SK-N-SH (cell line): Measurements from ENCODE around the gene ACOT7. TPM values are rescaled to one million over a fixed set of nuclear protein-coding genes. Genes with fewer than 3 reads are reported as not detected.

ENCODE experiments used
- CTCF ChIA-PET: fragments of 300-600, 350-600 bp; formaldehyde crosslinking; extraction: SDS; loops from one replicate; lab custom pipeline; 2021; lab: Yijun Ruan, JAX
- POLR2A ChIA-PET: fragments of 350-600 bp; sonication (Branson Sonifier 250); formaldehyde crosslinking; extraction: SDS; loops from one replicate; lab custom pipeline; 2020; ENCODE audit warnings: antibody characterized with exemption, inconsistent platforms; lab: Yijun Ruan, JAX
- DNase-seq: peaks from one replicate; pipeline ENCODE4 v3.0.0; 2012
- H2AFZ ChIP-seq: fragments of 200-600 bp; sonication (generic); 2 replicates; pipeline ENCODE4 v1.8.1; 2016; ENCODE audit warnings: antibody characterized with exemption, mild to moderate bottlenecking, low read depth
- H3F3A ChIP-seq: fragments of 200-600 bp; sonication (generic); replicated peaks from 2 replicates; pipeline ENCODE3; 2016; ENCODE audit warnings: antibody characterized with exemption, mild to moderate bottlenecking; ENCODE audit not compliant: insufficient read depth
- H3K27ac ChIP-seq, 2 experiments: fragments of 200-500 bp in 1 of 2; fragments of 200-600 bp in 1 of 2; sonication (Bioruptor generic) in 1 of 2; sonication (generic), shearing (Covaris generic) in 1 of 2; 2 replicates each; pipeline versions ENCODE4 v1.5.1 to v1.6.1; 2014 to 2016; ENCODE audit warnings: low read depth in 2 of 2, inconsistent platforms in 1 of 2, low read length in 1 of 2, mild to moderate bottlenecking in 1 of 2, mixed read lengths in 1 of 2
- H3K27me3 ChIP-seq: fragments of 200-600 bp; sonication (generic), shearing (Covaris generic); 2 replicates; pipeline ENCODE4 v1.6.1; 2016; ENCODE audit warnings: mixed run types; ENCODE audit not compliant: insufficient read depth
- H3K36me3 ChIP-seq, 2 experiments: fragments of 200-500 bp in 1 of 2; fragments of 200-600 bp in 1 of 2; sonication (Bioruptor generic) in 1 of 2; sonication (generic) in 1 of 2; replicated peaks in 1 of 2; 2 replicates each; pipeline versions ENCODE3 to v1.5.1; 2014 to 2016; ENCODE audit warnings: low read length in 1 of 2, mild to moderate bottlenecking in 1 of 2; ENCODE audit not compliant: insufficient read depth in 2 of 2, control insufficient read depth in 1 of 2
- H3K4me1 ChIP-seq, 2 experiments: fragments of 200-500 bp in 1 of 2; fragments of 200-600 bp in 1 of 2; sonication (Bioruptor generic) in 1 of 2; sonication (generic), shearing (Covaris generic) in 1 of 2; 2 replicates each; pipeline versions ENCODE4 v1.5.1 to v1.6.1; 2014 to 2016; ENCODE audit warnings: low read depth in 1 of 2, low read length in 1 of 2, mixed run types in 1 of 2; ENCODE audit not compliant: insufficient read depth in 2 of 2, control insufficient read depth in 1 of 2
- H3K4me2 ChIP-seq: fragments of 200-600 bp; sonication (generic), shearing (Covaris generic); 2 replicates; pipeline ENCODE4 v1.6.1; 2017; ENCODE audit warnings: mixed run types
- H3K4me3 ChIP-seq, 2 experiments: fragments of 200-500 bp in 1 of 2; fragments of 200-600 bp in 1 of 2; sonication (Bioruptor generic) in 1 of 2; sonication (generic), shearing (Covaris generic) in 1 of 2; 2 replicates each; pipeline versions ENCODE4 v1.5.1 to v1.8.1; 2014 to 2016; ENCODE audit warnings: low read depth in 2 of 2, inconsistent platforms in 1 of 2, low read length in 1 of 2, mild to moderate bottlenecking in 1 of 2, mixed read lengths in 1 of 2, moderate library complexity in 1 of 2
- H3K79me2 ChIP-seq: fragments of 200-600 bp; sonication (generic); 2 replicates; pipeline ENCODE4 v1.8.1; 2017; ENCODE audit warnings: mild to moderate bottlenecking; ENCODE audit not compliant: insufficient read depth
- H3K9ac ChIP-seq: fragments of 200-600 bp; sonication (generic); 2 replicates; pipeline ENCODE4 v1.6.1; 2017; ENCODE audit warnings: mixed run types
- H3K9me2 ChIP-seq: fragments of 200-600 bp; sonication (generic); 2 replicates; pipeline ENCODE4 v1.6.1; 2017; ENCODE audit warnings: mixed run types
- H3K9me3 ChIP-seq: fragments of 200-600 bp; sonication (generic); 2 replicates; pipeline ENCODE4 v1.6.1; 2017; ENCODE audit warnings: mixed run types, mild to moderate bottlenecking, moderate library complexity
- H4K20me1 ChIP-seq: fragments of 200-600 bp; sonication (generic); 2 replicates; pipeline ENCODE4 v1.6.1; 2017; ENCODE audit warnings: mild to moderate bottlenecking, mixed run types; ENCODE audit not compliant: insufficient read depth
- ELF1 ChIP-seq: IDR thresholded peaks from 2 replicates; pipeline ENCODE4 v1.4.0; 2012
- FOSL2 ChIP-seq: IDR thresholded peaks from 2 replicates; pipeline ENCODE4 v1.4.0; 2012; ENCODE audit warnings: low read depth, mild to moderate bottlenecking, moderate library complexity, borderline replicate concordance
- FOXJ3 ChIP-seq: sonication (generic); formaldehyde crosslinking; IDR thresholded peaks from 2 replicates; pipeline ENCODE4 v1.5.1; 2020; ENCODE audit warnings: mild to moderate bottlenecking, missing genetic modification reagents
- FOXM1 ChIP-seq: IDR thresholded peaks from 2 replicates; pipeline ENCODE4 v1.4.0; 2012; ENCODE audit warnings: low read depth, mild to moderate bottlenecking
- GATA2 ChIP-seq: sonication (generic); formaldehyde crosslinking; IDR thresholded peaks from 2 replicates; pipeline ENCODE4 v1.5.0; 2020; ENCODE audit warnings: mild to moderate bottlenecking, missing genetic modification reagents
- JUND ChIP-seq: IDR thresholded peaks from 2 replicates; pipeline ENCODE4 v1.4.0; 2012
- MEF2A ChIP-seq: IDR thresholded peaks from 2 replicates; pipeline ENCODE4 v1.4.0; 2012; ENCODE audit warnings: low read depth, borderline replicate concordance
- MXI1 ChIP-seq: IDR thresholded peaks from 2 replicates; pipeline ENCODE4 v1.6.1; 2012; ENCODE audit warnings: mild to moderate bottlenecking, low read depth, low read length, improper control_type of control experiment
- NFIC ChIP-seq: IDR thresholded peaks from 2 replicates; pipeline ENCODE4 v1.4.0; 2012; ENCODE audit warnings: borderline replicate concordance
- PBX3 ChIP-seq: IDR thresholded peaks from 2 replicates; pipeline ENCODE4; 2012
- RAD21 ChIP-seq: IDR thresholded peaks from 2 replicates; pipeline ENCODE4 v1.6.1; 2012; ENCODE audit warnings: mild to moderate bottlenecking, low read length
- RCOR1 ChIP-seq: fragments of 150-350 bp; IDR thresholded peaks from 2 replicates; pipeline ENCODE4 v1.6.1; 2017; ENCODE audit warnings: antibody characterized with exemption, low read length
- RFX5 ChIP-seq: IDR thresholded peaks from 2 replicates; pipeline ENCODE4 v1.6.1; 2012; ENCODE audit warnings: mild to moderate bottlenecking, improper control_type of control experiment, low read length
- SIN3A ChIP-seq: IDR thresholded peaks from 2 replicates; pipeline ENCODE4 v1.6.1; 2012; ENCODE audit warnings: low read depth, mild to moderate bottlenecking, low read length, moderate library complexity, borderline replicate concordance
- TAF1 ChIP-seq: IDR thresholded peaks from 2 replicates; pipeline ENCODE4 v1.6.1; 2012; ENCODE audit warnings: low read depth, mild to moderate bottlenecking, low read length, moderate library complexity, borderline replicate concordance
- TEAD4 ChIP-seq: IDR thresholded peaks from 2 replicates; pipeline ENCODE4 v1.4.0; 2012; ENCODE audit warnings: mild to moderate bottlenecking, borderline replicate concordance; ENCODE audit not compliant: insufficient read depth
- YY1 ChIP-seq: IDR thresholded peaks from 2 replicates; pipeline ENCODE4 v1.4.0; 2012; ENCODE audit warnings: low read depth, mild to moderate bottlenecking
- WGBS: methylation state at CpG from one replicate; pipeline ENCODE4 v1.1.6; 2017; ENCODE audit warnings: low lambda C conversion rate; 5-methylcytosine and 5-hydroxymethylcytosine counted together
- polyA plus RNA-seq, 3 experiments: library from polyadenylated mRNA; depleted of rRNA; stranded (reverse); fragments of >200 nt; gene quantifications; 2 replicates each; pipeline ENCODE4 v1.2.3, GENCODE V29; 2012
- TF ChIP-seq, protein P1 (sequence below): fragments of 150-350 bp; IDR thresholded peaks from 2 replicates; pipeline ENCODE4 v1.6.1; 2017; ENCODE audit warnings: antibody characterized with exemption, low read length, low read depth, borderline replicate concordance
- TF ChIP-seq, protein P2 (sequence below): IDR thresholded peaks from 2 replicates; pipeline ENCODE4 v1.4.0; 2012; ENCODE audit warnings: low read depth

The ACOT7 gene
- polyA plus RNA-seq, 1 of the 3 experiments (the other 2 are of a cell fraction) = 289 TPM

- TF ChIP-seq TAF1 (no peak), RCOR1 (no peak), FOSL2 (no peak), RFX5 (no peak), FOXJ3 (no peak), NFIC (no peak), ELF1 (no peak), YY1 (no peak), PBX3 (no peak)
- TF ChIP-seq, protein P1, sequence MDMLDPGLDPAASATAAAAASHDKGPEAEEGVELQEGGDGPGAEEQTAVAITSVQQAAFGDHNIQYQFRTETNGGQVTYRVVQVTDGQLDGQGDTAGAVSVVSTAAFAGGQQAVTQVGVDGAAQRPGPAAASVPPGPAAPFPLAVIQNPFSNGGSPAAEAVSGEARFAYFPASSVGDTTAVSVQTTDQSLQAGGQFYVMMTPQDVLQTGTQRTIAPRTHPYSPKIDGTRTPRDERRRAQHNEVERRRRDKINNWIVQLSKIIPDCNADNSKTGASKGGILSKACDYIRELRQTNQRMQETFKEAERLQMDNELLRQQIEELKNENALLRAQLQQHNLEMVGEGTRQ = no peak
- TF ChIP-seq, protein P2, sequence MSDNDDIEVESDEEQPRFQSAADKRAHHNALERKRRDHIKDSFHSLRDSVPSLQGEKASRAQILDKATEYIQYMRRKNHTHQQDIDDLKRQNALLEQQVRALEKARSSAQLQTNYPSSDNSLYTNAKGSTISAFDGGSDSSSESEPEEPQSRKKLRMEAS = no peak
- no peaks in the 10 kb centered on the region for H3K9me3 ChIP-seq
- H3K4me1 ChIP-seq = no peaks in the 10 kb centered on the region; a peak in 1 of 4 replicates
- H3K4me2 ChIP-seq = no peak overlapping the region
- no peaks in the 10 kb centered on the region for H3K9me2 ChIP-seq
- no peak overlapping the region for H2AFZ ChIP-seq
- peaks cover 3% of the 10 kb centered on the region; the same call in 1 of the 2 replicates for H4K20me1 ChIP-seq
- POLR2A ChIA-PET = interaction anchor here (0.7 to 1.0 kb wide), 2 partner anchors 12 to 15 kb away, joined by 3 read pairs; partner anchors contain the start of gene ICMT
- WGBS = 17% methylated on average over 1 of the region's 5 CpGs
- DNase-seq = no peak
- no peak overlapping the region for H3K27ac ChIP-seq
- H3K79me2 ChIP-seq = no peaks in the 10 kb centered on the region
- no peaks in the 10 kb centered on the region for H3K36me3 ChIP-seq
- H3K27me3 ChIP-seq = no peaks in the 10 kb centered on the region
- no peak overlapping the region for H3K4me3 ChIP-seq
- CTCF ChIA-PET = interaction anchor here (0.8 to 9.5 kb wide), 43 partner anchors 10 to 243 kb away, joined by 3 to 318 read pairs (median 9); partner anchors contain the start of genes ACOT7, HES2, ICMT and PLEKHG5
- H3K9ac ChIP-seq = no peak overlapping the region
- no peaks in the 10 kb centered on the region for H3F3A ChIP-seq
Measured at GRCh38 chr1:6247651-6248050, 145.9 kb downstream of the ACOT7 start.

GRCh38 chr1:6246497-6247467, 146.8 kb downstream of the ACOT7 start:
- Histone ChIP-seq H2AFZ (no peak overlapping the region), H3K4me3 (peak overlapping the region; percentile 44 to 56; a peak in 2 of 4 replicates), H3K27ac (peak overlapping the region in 1 of 2 experiments; percentile 74; a peak in 2 of 4 replicates), H3K9me3 (no peaks in the 10 kb centered on the region), H4K20me1 (peaks cover 3% of the 10 kb centered on the region; the same call in 1 of the 2 replicates), H3K4me1 (no peaks in the 10 kb centered on the region; a peak in 1 of 4 replicates), H3K36me3 (no peaks in the 10 kb centered on the region), H3K9me2 (no peaks in the 10 kb centered on the region), H3K9ac (no peak overlapping the region), H3K4me2 (peak overlapping the region; percentile 65; the same call in 1 of the 2 replicates), H3F3A (no peaks in the 10 kb centered on the region), H3K79me2 (no peaks in the 10 kb centered on the region), H3K27me3 (no peaks in the 10 kb centered on the region)
- 13% methylated on average over 11 of the region's 30 CpGs for WGBS
- POLR2A ChIA-PET = interaction anchor here (0.7 to 1.8 kb wide), 9 partner anchors 11 to 183 kb away, joined by 3 to 4 read pairs (median 3); partner anchors contain the start of gene ICMT
- CTCF ChIA-PET = interaction anchor here (0.6 to 9.5 kb wide), 91 partner anchors 10 to 355 kb away, joined by 3 to 318 read pairs (median 5); partner anchors contain the start of genes ACOT7, CHD5, GPR153 and HES2
- peak; percentile 97 for DNase-seq
- no peak for TF ChIP-seq FOXM1
- no peak for TF ChIP-seq SIN3A
- TF ChIP-seq TEAD4 = no peak
- peak; percentile 94 for TF ChIP-seq RAD21
- no peak for TF ChIP-seq ELF1
- TF ChIP-seq, protein P1 = no peak
- TF ChIP-seq JUND = no peak
- TF ChIP-seq MEF2A = no peak
- TF ChIP-seq NFIC = no peak
- no peak for TF ChIP-seq GATA2
- TF ChIP-seq PBX3 = no peak
- TF ChIP-seq RCOR1 = no peak
- 0 out of 2 replicates have a peak, but pooled peaks have one; percentile 16 for TF ChIP-seq MXI1
